Colonic mucosa (tissue), 4 donors: ENCODE data around the gene ARTN. TPM values are rescaled to one million over a fixed set of nuclear protein-coding genes. Genes with fewer than 3 reads are reported as not detected.

Experiments
- DNase-seq: peaks from one replicate; pipeline ENCODE4 v3.0.0-alpha.2; 2020
- H3K27ac ChIP-seq: fragments of 200-600 bp; one replicate; pipeline ENCODE4 v1.8.0; 2021
- H3K27me3 ChIP-seq: fragments of 200-600 bp; one replicate; pipeline ENCODE4 v1.8.0; 2021
- H3K36me3 ChIP-seq: fragments of 200-600 bp; one replicate; pipeline ENCODE4 v1.8.0; 2021
- H3K4me1 ChIP-seq: fragments of 200-600 bp; one replicate; pipeline ENCODE4 v1.8.0; 2021; ENCODE audit warnings: mild to moderate bottlenecking
- H3K4me3 ChIP-seq: fragments of 200-600 bp; one replicate; pipeline ENCODE4 v1.8.0; 2021
- H3K9ac ChIP-seq, 2 donors: one replicate each; pipeline ENCODE4 v1.7.0; 2013; ENCODE audit warnings: control low read depth in 2 of 2, low read depth in 2 of 2, low read length in 2 of 2
- H3K9me3 ChIP-seq: fragments of 200-600 bp; one replicate; pipeline ENCODE4 v1.8.0; 2021
- intact Hi-C: fragments of 100-400 bp; cut with DNase I; formaldehyde crosslinking; loops from one replicate; pipeline ENCODE4 v1.14.1; 2022
- total RNA-seq, 2 donors: library from RNA; stranded (reverse); fragmentation: NEBNext Ultra II Directional in 1 of 2; extraction: Animal tissue kit (Norgen Biotek cat#: 25700) in 1 of 2; gene quantifications; one replicate each; pipeline ENCODE4 v1.2.1, GENCODE V29; 2021
- TF ChIP-seq, protein P1 (sequence below): fragments of 200-600 bp; IDR thresholded peaks from one replicate; pipeline ENCODE4 v1.8.0; 2022; ENCODE audit warnings: antibody characterized with exemption, mild to moderate bottlenecking
- donor health status: healthy.
- donor health status: DM: no; HTN: no; CAD: no.
- donor health status: DM: no; HTN: no; CAD: no.

The ARTN gene
- total RNA-seq, 2 donors from 2014 or later = 5.1 to 8.3 TPM

DNA sequence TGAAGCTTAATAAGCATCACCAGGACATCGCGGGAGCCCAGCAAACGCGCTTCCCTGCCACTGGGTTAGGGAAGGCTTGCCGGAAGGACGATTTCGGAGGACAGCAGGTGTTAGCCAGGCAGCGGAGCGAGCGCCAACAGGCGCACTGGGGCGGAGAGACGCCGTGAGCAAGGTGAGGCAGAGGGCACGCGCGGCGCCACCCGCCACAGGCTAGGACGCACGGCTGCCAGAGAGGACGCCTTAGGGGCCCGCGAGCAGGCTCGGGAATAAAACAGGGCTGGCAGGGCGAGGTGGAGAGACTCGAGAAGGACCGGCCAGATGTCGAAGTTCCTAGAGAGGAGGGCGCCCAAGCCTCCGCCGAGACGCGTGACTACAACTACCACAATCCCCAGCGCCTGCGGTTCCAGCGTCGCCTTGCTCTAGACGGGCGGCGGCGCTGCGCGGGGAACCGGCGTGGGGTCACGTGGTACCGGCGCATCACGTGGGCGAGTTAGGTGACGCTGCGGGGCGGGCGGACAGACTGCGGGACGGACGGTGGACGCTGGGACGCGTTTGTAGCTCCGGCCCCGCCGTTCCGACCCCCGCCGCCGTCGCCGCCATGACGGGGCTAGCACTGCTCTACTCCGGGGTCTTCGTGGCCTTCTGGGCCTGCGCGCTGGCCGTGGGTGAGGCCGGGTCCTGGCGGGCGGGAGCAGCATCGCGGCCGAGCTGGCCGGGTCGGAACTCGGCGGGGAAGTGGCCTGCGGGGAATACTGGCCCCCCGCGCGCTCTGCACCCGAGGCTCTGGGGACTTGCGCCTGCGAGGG is 41.0 kb downstream of the ARTN start, which contains the start of gene ATP6V0B:
Gene ATP6V0B (plus strand): TSS at position 518 of the 806 bp plus-strand sequence. CDS start 81 bp downstream, at position 599.
- peaks cover 23% of the 10 kb centered on the region for H3K4me1 ChIP-seq
- intact Hi-C loops = no loop called here

DNA sequence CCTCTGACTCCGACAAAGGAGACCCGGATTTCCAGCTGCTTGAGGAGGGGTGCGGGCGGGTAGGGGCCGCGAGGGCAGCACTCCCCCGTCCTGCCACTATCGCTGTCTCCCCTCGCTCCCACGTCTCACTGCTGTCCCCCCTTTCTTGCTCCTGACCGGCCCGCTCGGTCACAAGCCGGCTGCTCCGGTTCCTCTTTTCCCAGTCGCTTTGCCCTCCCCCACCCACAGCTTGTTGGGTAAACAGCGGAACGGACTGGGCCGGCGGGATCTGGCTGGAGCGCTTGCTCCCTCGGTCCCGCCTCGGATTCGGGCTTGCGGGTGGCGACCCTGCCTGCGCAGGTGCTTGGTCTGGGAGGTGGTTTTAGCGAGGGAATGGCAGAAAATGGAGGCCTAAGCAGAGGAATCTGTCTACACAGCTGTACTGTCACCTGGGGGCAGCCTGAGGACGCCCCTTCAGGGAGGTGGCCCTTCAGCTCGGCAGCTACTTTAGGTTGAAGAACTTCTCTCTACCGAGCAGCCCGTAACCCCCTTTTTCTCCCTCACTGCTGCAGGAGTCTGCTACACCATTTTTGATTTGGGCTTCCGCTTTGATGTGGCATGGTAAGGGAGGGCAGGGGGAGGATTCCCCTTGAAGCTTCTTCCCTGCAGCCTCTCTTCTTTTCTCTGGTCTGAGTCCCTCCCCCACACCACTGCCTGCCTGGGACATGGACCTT is 41.8 kb downstream of the ARTN start:
- peak; percentile 84 for DNase-seq
- intact Hi-C loops = no loop called here
- Histone ChIP-seq H3K4me1 (peaks cover 29% of the 10 kb centered on the region), H3K9ac (peak overlapping the region; percentile 91 to 97), H3K9me3 (no peaks in the 10 kb centered on the region), H3K36me3 (no peaks in the 10 kb centered on the region), H3K4me3 (peak overlapping the region; percentile 82), H3K27ac (peak overlapping the region; percentile 78), H3K27me3 (no peaks in the 10 kb centered on the region)
- TF ChIP-seq, protein P1, sequence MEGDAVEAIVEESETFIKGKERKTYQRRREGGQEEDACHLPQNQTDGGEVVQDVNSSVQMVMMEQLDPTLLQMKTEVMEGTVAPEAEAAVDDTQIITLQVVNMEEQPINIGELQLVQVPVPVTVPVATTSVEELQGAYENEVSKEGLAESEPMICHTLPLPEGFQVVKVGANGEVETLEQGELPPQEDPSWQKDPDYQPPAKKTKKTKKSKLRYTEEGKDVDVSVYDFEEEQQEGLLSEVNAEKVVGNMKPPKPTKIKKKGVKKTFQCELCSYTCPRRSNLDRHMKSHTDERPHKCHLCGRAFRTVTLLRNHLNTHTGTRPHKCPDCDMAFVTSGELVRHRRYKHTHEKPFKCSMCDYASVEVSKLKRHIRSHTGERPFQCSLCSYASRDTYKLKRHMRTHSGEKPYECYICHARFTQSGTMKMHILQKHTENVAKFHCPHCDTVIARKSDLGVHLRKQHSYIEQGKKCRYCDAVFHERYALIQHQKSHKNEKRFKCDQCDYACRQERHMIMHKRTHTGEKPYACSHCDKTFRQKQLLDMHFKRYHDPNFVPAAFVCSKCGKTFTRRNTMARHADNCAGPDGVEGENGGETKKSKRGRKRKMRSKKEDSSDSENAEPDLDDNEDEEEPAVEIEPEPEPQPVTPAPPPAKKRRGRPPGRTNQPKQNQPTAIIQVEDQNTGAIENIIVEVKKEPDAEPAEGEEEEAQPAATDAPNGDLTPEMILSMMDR = no peak

More for the DNA sequence above, 41.0 kb downstream of the ARTN start, which contains the start of gene ATP6V0B:
- peak; percentile 98 for DNase-seq
- peak within 1 kb of the TSS; percentile 78 for H3K27ac ChIP-seq
- no peaks in the 10 kb centered on the region for H3K9me3 ChIP-seq
- peak within 1 kb of the TSS; percentile 82 for H3K4me3 ChIP-seq
- H3K36me3 ChIP-seq = no peaks in the 10 kb centered on the region
- TF ChIP-seq, protein P1 = no peak
- H3K27me3 ChIP-seq = no peaks in the 10 kb centered on the region
- peak within 1 kb of the TSS; percentile 91 to 97 for H3K9ac ChIP-seq

DNA sequence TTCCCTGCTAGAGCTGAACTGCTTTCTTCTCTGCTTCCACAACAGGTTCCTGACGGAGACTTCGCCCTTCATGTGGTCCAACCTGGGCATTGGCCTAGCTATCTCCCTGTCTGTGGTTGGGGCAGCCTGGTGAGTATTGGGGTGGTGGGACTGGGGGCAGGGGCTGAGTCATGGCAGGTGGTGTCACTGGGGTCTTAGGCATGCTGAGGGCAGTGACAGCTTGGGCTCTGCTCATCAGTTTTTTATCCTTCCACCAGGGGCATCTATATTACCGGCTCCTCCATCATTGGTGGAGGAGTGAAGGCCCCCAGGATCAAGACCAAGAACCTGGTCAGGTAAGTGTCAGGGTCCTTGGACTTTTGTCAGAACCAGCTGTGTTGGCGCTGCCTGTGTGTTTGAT is 42.4 kb downstream of the ARTN start:
- TF ChIP-seq, protein P1 = no peak
- no peaks in the 10 kb centered on the region for H3K27me3 ChIP-seq
- DNase-seq = no peak
- peak overlapping the region; percentile 91 to 97 for H3K9ac ChIP-seq
- no peaks in the 10 kb centered on the region for H3K36me3 ChIP-seq
- H3K9me3 ChIP-seq = no peaks in the 10 kb centered on the region
- H3K27ac ChIP-seq = peak overlapping the region; percentile 78
- peak overlapping the region; percentile 82 for H3K4me3 ChIP-seq
- peaks cover 27% of the 10 kb centered on the region for H3K4me1 ChIP-seq
- intact Hi-C loops = no loop called here

DNA sequence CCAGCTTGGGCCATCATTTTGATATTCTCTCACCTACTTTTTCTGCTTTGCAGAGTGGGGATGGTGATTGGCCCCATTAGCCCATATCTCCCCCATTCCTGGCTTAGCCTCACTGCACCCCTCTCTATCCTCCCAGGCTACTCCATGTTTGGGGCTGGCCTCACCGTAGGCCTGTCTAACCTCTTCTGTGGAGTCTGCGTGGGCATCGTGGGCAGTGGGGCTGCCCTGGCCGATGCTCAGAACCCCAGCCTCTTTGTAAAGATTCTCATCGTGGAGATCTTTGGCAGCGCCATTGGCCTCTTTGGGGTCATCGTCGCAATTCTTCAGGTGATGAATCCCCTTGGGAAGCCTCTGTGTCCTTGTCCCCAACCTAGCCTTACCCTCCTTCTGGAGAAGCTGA is 43.3 kb downstream of the ARTN start:
- TF ChIP-seq, protein P1 = no peak
- Histone ChIP-seq H3K9ac (peak overlapping the region in 1 of 2 donors; percentile 6), H3K4me1 (peaks cover 31% of the 10 kb centered on the region), H3K27ac (no peak overlapping the region), H3K36me3 (no peaks in the 10 kb centered on the region), H3K9me3 (no peaks in the 10 kb centered on the region), H3K27me3 (no peaks in the 10 kb centered on the region), H3K4me3 (no peak overlapping the region)
- intact Hi-C loops = no loop called here
- DNase-seq = no peak

DNA sequence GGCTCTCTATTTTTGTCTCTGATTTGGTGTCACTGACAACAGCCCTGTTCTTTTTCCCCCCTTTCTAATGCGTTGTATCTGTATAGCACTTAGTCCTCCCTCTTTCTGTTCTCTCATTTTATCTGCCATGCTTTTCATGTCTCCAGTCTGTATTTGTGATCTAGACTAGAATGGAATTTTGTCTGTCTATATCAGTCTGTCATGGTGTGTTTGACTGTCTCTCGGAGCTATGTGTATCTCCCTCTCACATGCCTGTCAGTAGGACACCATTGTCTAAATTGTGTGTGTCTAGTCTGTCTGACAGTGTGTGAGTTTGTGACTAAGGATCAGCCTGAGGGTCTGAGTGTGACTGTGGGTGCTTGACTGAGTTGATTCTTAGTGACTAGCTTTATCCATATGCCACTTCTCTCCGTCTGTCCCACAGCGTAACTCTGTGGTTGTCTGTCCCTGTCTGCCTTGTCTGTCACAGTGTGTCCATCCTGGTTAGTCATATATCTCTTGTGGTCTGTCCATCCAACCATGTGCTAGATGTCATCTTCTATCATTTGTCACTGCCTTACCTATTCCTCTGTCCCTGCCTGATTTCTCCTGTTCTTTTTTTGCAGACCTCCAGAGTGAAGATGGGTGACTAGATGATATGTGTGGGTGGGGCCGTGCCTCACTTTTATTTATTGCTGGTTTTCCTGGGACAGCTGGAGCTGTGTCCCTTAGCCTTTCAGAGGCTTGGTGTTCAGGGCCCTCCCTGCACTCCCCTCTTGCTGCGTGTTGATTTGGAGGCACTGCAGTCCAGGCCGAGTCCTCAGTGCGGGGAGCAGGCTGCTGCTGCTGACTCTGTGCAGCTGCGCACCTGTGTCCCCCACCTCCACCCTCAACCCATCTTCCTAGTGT is 44.0 kb downstream of the ARTN start:
- Histone ChIP-seq H3K27me3 (no peaks in the 10 kb centered on the region), H3K36me3 (no peaks in the 10 kb centered on the region), H3K27ac (no peak overlapping the region), H3K9ac (no peak overlapping the region), H3K9me3 (no peaks in the 10 kb centered on the region), H3K4me1 (peaks cover 31% of the 10 kb centered on the region), H3K4me3 (no peak overlapping the region)
- no peak for DNase-seq
- intact Hi-C loops = no loop called here
- TF ChIP-seq, protein P1 = no peak
